Stimulated activated effector memory CD8-positive, alpha-beta T cell treated with anti-CD3 and anti-CD28 coated beads, Interleukin-12 subunit alpha, Interleukin-12 subunit beta, amount 100 ng/mL, for 72 hours (primary cell): ENCODE data around the gene CRADD.
A peak's percentile ranks its signal among the peaks of the same experiment; 100 is the strongest.

Experiments
- ATAC-seq: fragments of 150-1000 bp; cut with Tn5 transposase; 2 replicates; pipeline ENCODE4 v1.10.0; 2021
- DNase-seq, 2 donors: peaks; one replicate each; pipeline ENCODE4 v3.0.0; 2021 to 2022; ENCODE audit warnings: low spot score in 2 of 2
- H3K27ac Mint-ChIP-seq: one replicate; pipeline ENCODE4 v1.8.0; 2022; ENCODE audit warnings: mild to moderate bottlenecking, mixed read lengths
- H3K36me3 Mint-ChIP-seq: one replicate; pipeline ENCODE4 v1.8.0; 2022; ENCODE audit warnings: mild to moderate bottlenecking, mixed read lengths
- H3K4me1 Mint-ChIP-seq: one replicate; pipeline ENCODE4 v1.8.0; 2022; ENCODE audit warnings: mixed read lengths
- H3K4me3 Mint-ChIP-seq: one replicate; pipeline ENCODE4 v1.8.0; 2022; ENCODE audit warnings: mild to moderate bottlenecking, mixed read lengths
- H3K9me3 Mint-ChIP-seq: one replicate; pipeline ENCODE4 v1.8.0; 2022; ENCODE audit warnings: mixed read lengths

The CRADD gene

GRCh38 chr12:93938931-93939330 lies 261.8 kb downstream of the CRADD start:
- Mint-ChIP-seq H3K36me3 (no peaks in the 10 kb centered on the region), H3K4me3 (no peak overlapping the region), H3K27ac (no peak overlapping the region), H3K9me3 (peaks cover 10% of the 10 kb centered on the region), H3K4me1 (no peaks in the 10 kb centered on the region)
- ATAC-seq (no peak), DNase-seq (no peak)

GRCh38 chr12:93939641-93940325 lies 262.6 kb downstream of the CRADD start:
- Mint-ChIP-seq H3K4me3 (no peak overlapping the region), H3K4me1 (no peaks in the 10 kb centered on the region), H3K36me3 (no peaks in the 10 kb centered on the region), H3K9me3 (peaks cover 10% of the 10 kb centered on the region), H3K27ac (no peak overlapping the region)
- no peak for DNase-seq
- no peak for ATAC-seq

GRCh38 chr12:93943780-93944179 lies 266.6 kb downstream of the CRADD start:
- Mint-ChIP-seq H3K27ac (no peak overlapping the region), H3K4me3 (no peak overlapping the region), H3K4me1 (no peaks in the 10 kb centered on the region), H3K9me3 (no peaks in the 10 kb centered on the region), H3K36me3 (no peaks in the 10 kb centered on the region)
- ATAC-seq: peak; percentile 60
- DNase-seq: no peak

- no peak overlapping the region for H3K4me3 Mint-ChIP-seq
- DNase-seq (no peak), ATAC-seq (no peak)
- no peaks in the 10 kb centered on the region for H3K36me3 Mint-ChIP-seq
- H3K27ac Mint-ChIP-seq: no peak overlapping the region
- no peaks in the 10 kb centered on the region for H3K4me1 Mint-ChIP-seq
- no peaks in the 10 kb centered on the region for H3K9me3 Mint-ChIP-seq
Measured at GRCh38 chr12:93944201-93944600, 267.0 kb downstream of the CRADD start.
